Left hindlimb (tissue), 1 donor: Measurements from ENCODE around the gene BSCL2.
"Not testable (repeated sequence)": the region's sequence is repeated elsewhere in the genome, so short reads cannot be mapped to it uniquely, and the experiment has no call there.

ENCODE experiments used
- DNase-seq: peaks from one replicate; pipeline ENCODE4 v3.0.0-alpha.2; 2018

Gene BSCL2

DNA sequence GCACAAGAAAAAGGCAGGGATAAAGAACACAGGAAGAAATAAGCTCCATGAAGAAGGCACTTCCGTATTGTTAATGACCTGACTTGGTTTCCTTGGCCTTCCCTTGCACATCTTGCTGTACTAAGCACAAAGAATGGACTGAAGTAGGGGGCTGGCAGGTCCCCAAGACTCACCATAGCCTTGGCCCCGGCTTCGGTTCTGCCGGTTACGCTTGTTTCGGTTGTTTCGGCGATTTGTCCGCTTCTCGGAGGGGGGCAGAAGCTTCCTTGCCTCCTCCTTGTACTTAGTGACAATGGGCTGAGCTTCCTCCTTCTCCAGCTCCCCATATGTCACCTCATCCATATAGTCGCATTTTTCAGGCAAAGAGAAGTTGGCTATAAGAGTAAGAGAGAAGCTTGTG lies 9.6 kb upstream of the BSCL2 start:
- DNase-seq = no peak

DNA sequence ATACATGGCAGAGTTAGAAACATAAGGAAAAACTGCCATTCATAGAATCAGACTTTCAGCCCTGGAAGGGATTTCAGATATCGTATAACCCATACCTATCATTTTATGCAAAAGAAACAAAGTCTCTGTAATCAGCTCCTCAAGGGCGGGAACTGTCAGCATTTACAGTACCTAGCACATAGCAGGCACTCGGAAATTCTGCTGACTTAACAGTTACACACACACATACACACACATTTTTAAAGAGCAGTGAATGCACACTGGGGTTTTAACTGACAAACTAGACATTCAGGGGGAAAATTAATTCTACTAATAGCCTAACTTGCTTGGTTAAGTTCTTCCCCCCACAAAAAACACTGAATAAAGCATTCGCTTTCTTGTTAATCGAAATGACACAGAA lies 9.0 kb upstream of the BSCL2 start:
- DNase-seq = no peak

DNA sequence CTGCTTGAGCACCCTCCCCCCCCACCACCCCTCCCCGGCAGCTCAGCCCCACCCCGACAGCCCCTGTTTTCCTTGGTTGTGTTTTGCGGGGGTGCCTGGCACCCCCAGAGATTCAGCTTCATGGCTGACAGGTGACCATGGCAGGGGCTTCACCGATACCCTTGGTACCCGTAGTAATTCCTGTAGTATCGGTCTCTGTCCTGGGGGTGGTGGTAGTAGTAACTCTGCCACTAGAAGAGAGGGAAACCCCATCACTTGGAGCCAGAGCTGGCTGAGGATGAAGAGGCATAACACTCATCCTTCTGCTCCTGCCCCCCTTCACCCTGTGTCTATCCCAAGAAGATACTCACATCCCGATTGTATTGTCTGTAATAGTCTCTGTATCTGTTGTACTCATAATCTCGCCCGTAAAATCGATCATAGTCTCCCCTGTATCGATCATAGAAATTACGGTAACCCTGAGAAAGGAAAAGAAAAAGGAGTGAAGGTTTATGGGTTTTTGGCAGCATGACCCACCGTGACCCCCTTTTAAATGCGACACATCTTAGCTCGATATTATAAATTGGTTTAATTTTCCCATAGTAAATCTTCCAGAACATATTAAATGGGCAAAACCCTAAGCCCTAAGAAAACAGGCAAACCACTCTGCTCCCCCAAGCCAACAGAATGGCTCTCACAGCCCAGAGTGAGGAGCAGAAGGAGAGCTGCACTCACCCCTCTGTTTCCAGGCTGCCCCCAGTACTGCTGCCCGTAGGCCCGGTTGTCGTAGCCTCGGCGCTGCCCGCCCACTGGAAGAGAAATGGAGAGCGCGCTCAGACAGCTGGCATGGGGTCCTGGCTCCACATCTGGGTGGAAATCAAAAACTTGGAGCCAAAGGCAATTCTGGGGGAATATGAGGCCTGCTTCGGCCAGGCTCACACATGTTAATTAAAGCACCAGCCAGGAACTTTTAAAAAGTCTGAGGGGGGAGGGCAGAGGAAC lies 8.2 kb upstream of the BSCL2 start:
- DNase-seq = no peak

DNA sequence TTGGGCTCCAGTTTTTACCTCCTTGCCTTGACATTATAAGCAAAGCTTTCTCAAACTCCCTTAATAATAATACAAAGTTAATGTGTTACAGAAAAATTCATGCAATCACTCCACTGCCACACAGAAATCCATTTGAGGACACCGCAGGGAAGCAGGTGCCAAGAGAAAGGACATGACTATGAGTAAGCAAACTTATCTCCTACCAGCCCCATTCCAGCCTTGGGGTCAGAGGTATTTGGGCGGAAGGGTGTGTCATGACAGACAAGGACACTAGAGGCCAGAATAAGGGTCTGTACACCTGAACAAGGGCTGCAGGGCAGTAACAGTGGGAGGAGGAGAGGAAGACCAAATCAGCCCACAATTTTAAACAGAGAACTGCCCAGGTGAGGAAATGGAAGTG lies 6.1 kb upstream of the BSCL2 start:
- DNase-seq = no peak

DNA sequence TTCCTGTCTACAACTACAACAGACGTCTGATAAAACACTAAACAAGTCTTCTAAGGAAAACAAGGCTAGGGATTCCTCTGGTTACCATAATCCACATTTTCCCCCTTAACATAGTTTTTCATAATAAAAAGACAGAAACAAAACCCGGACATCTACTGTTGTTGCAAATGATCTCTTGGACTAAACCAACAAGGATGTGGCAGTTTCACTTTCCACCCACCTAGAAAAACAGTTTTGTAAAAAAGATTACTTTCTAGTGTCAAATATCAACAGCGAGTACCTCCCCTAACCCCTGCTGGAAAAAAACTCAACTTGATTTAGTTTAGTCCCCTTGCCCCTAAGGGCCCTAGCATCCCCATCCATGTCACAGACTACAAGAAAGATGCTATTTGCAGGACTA lies 5.6 kb upstream of the BSCL2 start:
- DNase-seq = no peak

DNA sequence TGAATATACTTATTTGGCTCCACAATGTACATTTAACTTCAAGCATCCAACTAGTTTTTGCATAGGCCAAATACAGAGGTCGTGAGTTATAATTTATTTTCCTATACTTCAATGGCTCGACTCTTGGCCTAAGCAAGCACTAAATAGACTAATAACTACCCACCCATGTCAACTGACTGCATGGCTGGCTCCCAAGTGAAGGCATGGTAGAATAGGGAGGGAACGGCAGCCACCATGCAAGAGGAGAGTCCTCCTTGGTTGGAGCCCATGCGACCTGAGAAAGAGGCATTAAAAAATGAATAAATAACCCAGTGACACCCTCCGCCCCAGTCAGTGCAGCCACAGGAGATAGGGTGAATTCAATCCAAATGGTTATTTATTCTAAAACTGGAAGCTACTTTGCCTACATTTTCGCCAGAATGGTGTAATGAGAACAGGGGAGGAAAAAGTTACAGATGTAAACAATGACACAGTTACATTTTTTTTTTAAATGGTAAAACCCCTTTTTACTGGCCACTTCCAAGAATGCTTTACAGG lies 5.1 kb upstream of the BSCL2 start:
- DNase-seq = no peak

DNA sequence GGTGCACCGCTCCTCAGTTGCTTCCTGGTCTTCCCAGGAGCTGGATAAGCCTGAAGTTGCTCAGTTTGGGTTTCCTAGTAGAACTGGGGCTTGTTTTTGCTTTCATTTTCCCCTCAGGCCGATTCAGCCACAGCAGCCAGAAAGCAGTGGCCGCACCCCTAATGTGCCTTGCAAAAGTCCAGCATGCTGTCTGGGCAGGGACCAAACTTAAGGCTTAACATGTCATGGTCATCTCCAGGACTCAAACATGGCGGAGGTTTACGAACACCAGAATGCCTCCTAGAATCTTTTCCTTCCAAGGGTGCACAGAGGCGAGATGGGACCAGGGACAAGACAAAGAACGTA lies 2.7 kb upstream of the BSCL2 start:
- DNase-seq = no peak

DNA sequence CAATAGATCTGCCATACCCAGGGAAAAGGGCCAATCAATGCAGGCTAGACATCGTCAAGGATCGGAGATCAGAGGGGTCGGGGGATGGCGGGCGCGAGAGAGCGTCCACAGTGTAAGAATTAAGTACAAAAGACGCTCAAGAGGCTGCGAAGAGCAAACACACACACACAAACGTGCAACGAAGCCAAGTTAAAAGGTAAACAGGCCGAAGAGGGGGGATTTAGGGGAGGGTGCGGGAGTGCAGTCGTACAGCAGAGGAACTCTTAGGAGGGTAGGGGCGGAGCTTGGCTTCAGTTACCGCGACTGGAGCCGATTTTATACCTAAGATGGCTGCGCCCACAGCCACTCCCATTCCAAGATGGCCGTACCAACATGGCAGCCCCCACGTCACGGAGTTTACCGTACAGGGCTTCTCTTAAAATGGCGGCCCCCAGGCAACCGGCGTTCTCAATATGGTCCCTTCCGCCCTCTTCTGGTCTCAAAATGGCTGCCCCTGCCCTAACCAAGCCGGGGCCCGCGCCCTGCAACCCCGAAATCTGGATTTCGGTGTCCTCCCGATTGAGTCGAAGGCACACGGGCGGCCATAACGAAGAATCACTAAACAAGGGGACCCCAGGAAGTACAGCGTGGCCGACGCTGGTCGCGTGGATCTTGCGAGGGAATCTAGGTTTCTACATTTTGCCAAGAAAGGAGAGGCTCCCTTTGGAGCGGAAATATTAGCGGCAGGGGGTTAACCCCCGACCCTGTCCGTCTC lies 2.2 kb upstream of the BSCL2 start:
- peak; percentile 98 for DNase-seq

DNA sequence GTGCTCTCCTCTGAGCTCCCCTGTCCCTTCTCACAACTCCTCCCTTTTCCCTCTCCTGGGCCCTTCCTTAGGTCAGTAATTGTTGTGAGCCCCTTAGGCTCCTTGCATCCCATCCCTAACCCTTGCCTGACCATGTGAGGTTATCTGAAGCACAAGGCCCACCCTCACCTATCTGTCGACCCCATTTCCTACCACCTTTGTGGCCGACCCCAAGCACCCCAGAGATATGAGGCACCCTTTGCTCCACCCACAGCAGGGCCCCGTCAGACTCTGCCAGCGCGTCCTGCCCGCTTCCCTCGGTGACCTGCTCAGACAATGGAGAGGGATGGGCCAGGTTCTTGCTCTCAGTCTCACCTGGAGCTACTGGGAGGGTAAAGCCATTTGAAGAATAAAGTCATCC lies 1.6 kb upstream of the BSCL2 start:
- no peak for DNase-seq

DNA sequence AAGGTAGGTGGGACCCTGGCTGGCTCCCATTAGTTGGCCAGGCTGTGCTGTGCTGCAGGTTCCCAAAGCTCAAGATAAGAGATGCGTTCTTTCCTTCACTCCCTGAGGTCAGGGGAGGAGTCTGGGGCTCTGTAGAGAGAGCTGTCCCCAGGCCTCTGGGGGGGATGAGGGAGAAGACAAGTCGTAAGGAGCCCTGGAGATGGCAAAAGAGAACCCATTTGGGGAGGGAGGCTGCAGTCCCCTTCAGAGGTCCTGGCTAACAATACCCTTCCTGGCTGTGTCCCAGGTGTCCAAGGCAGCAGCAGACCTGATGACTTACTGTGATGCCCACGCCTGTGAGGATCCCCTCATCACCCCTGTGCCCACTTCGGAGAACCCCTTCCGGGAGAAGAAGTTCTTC lies 1.2 kb upstream of the BSCL2 start:
- no peak for DNase-seq

DNA sequence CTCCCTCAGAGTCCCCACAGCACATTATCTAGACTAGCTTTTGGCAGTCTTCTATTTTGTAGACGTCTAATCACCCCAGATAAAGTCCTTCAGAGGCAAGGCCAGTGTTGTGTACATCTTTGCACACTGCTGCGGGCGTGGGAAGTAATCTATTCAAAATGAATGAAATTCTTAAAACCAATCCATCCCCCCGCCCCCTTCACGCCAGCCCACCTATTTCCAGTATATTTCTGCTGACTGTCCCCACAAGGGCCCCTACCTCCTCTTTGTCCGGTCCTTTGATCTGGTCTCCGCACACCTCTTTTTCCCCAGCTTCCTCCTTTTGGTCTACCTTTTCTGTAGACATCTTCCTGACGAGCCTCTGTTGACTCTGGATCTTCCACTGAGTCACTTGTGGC lies 375 bp downstream of the BSCL2 start:
- DNase-seq = no peak

DNA sequence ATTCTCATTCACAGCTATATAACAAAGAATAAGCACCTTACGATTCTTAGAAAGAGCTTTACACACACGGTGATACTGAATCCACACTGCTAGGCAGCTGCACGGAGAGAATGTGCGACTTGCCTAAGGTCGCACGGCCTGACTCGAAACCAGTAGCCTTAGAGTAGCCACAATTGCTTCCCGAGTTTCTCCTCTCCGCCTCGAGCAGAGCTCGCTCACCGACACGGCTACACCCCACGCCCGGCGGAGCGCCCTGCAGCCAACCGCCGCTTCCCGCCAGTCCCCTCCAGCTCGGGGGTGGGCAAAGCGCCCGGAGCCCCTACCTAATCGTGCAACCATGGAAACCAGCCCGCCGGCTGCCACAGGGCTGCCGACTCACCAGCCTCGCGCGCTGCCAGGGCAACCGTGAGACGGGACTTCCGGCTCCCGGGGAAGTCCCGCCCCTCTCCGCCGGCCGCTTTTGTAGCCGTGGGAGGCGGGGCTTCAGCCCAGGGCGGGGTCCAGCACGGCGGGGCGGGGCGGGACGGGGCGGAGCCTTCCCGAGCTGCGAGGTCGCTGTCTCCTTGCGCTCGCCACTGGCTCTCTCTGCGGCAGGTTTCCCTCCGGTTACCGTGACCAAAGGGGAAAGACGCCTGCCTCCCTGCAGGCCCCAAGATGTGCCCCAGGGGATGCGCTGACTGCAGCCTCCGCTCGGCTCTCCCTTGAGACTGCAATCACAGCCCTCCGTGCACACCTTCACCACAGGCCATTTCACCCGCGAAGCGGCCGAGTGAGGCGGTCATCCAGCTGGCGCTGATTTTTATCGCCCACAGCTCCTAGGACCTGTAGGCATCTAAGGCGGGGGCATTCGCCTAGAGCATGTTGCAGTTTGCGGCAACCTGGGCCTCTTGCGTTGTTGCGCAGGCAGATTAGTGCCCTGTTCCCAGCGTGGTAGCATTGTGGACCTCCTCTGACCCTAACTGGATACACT lies 1.1 kb downstream of the BSCL2 start:
- peak; percentile 96 for DNase-seq

DNA sequence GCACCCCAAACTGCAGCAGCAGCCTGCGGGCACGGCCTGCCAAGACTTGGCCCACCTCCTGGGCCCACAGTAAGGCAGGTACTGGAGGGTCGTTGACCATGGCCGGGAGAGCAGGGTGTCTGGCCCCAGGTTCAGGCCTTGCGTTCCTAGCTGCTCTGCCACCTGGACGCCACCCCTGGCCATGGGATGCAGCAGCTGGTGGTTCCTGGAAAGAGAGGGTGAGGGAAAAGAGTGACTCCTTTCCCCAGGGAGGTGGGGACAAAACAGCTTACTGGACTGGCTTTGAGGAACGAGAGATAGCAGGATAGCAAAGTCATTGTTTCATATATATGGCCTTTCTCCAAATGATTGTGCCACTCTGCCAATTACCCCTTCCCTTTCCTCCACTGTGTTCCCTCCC lies 1.8 kb downstream of the BSCL2 start:
- DNase-seq = no peak

DNA sequence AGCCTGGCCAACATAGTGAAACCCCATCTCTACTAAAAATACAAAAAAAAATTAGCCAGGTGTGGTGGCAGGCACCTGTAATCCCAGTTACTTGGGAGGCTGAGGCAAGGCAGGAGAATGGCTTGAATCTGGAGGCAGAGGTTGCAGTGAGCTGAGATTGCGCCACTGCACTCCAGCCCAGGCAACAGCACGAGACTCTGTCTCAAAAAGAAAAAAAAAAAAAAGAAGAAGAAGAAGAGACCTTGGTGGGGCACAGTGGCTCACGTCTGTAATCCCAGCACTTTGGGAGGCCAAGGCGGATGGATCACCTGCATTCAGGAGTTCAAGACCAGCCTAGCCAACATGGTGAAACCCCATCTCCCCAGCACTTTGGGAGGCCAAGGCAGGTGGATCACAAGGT lies 3.3 kb downstream of the BSCL2 start:
- not testable (repeated sequence) for DNase-seq

DNA sequence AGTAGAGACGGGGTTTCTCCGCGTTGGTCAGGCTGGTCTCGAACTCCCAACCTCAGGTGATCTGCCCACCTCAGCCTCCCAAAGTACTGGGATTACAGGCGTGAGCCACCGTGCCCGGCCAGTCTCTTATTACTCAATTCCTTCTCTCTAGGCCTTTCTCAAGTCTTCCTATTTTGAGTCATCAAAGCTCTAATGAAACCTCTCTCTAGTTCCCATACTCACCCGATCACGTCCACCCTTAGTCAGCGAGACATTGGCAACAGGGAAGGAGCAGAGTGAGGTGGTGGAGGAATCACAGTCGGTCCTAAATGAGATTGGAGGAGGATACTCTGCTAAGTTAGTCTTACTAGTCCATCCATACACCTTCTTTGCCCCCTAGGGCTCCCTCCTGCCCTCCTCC lies 5.0 kb downstream of the BSCL2 start:
- no peak for DNase-seq

DNA sequence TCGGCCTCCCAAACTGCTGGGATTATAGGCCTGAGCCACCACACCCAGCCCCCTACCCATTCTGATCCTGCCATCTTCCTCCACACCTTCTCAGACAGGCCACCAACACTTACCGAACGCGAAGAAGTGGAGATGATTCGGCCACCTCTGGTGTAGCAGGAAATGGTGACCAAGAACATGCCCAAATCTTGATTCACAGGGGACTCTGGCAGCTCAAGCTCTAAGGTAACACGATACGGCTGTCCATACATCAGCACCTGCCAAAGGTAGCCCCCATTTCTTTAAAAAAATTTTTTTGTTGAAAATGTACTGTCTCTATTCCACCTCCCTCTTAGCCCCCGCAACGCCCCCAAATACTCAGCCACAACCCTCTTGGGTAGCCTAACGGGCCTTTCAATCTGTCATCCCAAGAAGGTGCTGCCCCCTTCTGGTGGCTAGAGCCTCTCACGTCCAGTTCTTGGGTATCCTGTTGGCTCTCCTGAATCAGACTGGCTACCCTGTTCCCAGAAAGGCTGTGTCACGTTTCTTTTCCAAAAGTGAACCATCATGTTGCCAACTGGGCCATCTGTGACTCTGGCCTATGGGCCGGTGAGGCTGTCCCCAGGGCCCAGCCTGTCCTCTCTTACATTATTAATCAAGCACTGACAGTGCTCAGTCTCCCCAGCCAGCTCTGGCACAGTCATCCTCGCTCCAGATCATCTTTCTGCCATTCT lies 12.6 kb downstream of the BSCL2 start:
- peak; percentile 69 for DNase-seq

DNA sequence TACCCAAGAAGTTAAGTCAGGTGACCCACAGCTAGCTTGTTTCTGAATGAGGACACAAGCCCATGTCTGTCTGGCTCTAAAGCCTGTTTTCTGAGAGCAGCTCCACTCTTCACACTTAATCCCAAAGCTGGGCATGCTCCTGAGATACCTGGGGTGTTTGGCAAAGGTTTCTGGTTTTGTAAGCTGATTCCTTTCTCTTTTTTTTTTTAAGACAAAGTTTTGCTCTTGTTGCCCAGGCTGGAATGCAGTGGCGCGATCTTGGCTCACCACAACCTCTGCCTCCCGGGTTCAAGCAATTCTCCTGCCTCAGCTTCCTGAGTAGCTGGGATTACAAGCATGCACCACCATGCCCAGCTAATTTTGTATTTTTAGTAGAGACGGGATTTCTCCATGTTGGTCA lies 13.6 kb downstream of the BSCL2 start:
- not testable (repeated sequence) for DNase-seq

DNA sequence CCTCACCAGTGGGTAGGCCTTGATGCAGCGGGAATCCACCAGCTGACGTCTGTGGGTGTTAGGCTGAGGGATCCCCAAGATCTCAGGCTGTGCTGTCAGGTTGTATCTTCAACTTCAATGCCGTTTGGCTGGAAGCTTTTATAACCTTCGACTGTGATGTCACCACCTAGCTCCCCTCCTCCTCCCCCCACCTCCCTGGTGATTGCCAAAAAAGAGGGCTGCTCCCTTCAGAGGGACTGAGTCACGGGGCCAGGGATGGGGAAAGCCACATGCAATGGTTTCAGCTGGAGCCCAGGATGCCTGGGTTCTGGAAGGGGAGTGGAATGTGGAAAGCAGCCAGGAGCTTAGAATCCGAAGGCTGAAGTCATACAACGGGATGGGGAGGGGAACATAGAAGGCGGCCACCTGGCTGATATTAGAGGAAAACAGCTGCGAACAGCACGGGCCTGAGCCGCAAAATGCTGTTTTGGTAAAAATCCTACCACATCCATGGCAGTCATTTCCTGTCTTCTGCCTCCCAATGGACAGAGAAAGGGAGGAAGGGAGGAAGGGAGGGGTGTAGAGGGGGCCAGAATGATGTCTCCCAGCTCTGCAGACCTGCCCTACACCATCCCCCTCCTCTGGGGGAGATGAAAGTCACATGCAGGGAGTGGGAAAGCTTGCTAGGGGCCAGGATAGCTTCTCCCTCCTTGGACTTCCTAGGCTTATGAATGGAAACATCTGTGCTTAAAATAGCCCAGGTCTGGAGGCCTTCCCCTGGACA lies 17.6 kb downstream of the BSCL2 start, which contains the start of gene LRRN4CL:
Gene LRRN4CL (minus strand): TSS at position 110 of the 763 bp plus-strand sequence. CDS start 1,022 bp downstream, outside the sequence.
- DNase-seq = peak; percentile 87

DNA sequence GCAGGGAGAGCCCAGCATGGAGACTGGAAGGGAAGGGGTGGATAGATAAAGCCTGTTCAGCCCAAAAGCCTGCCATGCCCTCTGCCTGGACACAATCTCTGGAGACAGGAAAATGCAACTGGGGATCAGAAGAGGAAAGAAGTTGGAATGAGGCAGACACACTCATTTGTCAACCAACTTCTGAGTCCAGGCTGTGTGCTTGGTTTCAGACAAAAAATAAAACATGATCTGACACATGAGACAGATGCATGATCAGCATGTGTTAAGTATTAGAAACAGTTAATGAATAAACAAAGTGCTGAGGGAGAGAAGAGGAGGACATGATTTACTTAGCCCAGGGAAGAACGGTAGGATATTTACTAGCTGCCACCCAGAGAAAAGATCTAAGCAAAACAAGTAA lies 18.7 kb downstream of the BSCL2 start:
- DNase-seq = no peak

DNA sequence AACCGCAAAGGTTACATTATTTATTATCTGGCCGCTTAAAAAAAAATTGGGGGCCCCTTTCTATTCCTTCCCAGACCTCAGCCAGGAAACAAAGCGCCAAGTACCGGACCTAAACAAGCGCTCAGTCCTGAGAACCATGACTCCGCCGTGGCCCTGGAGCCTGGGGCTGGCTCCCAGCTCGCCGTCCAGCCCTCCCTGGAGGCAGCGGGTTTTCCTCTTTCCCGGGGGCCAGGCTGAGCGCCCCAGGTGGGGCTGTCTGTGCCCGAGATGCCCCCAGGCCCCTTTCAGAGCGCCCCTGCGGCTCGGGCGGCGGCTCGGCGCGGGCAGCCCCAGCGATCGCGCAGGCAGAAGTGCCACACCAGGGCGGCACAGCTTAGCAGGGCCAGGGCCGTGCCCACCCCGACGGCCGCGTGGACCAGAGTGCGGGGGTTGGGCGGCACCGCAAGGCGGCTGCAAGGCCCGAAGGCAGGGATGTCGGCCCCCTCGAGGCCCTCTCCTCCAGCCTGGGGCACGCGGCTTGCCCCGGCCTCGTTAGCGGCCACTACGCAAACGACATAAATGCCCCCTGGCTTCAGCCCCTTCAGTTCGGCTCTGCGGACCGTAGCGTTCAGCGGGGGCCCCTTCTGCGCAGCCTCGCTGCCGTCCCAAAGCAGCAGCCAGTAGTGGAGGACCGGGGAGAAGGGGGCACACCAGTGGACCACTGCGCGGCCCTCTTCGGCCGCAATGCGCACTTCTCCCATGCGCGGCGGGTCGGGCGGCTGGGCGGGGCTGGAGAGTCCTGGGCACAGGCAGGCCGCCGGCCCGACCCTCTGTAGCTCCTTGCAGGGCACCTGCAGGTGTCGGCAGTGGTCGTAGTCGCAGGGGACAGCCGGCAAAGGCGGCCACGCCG lies 19.5 kb downstream of the BSCL2 start:
- no peak for DNase-seq
